HepG2 (cell line): ENCODE results near the gene UNKL. TPM values are rescaled to one million over a fixed set of nuclear protein-coding genes. Genes with fewer than 3 reads are reported as not detected.
A peak's percentile ranks its signal among the peaks of the same experiment; 100 is the strongest.

ENCODE experiments used
- BRF2 ChIP-seq: sonication (generic); formaldehyde crosslinking; IDR thresholded peaks from 2 replicates; pipeline ENCODE4 v1.8.1; 2022; ENCODE audit warnings: mild to moderate bottlenecking, missing genetic modification reagents
- ELF3 ChIP-seq: IDR thresholded peaks from 2 replicates; pipeline ENCODE4 v1.6.1; 2016; ENCODE audit warnings: missing genetic modification reagents, missing compliant biosample characterization
- ETV5 ChIP-seq: IDR thresholded peaks from 2 replicates; pipeline ENCODE4 v1.6.1; 2018; ENCODE audit warnings: missing biosample characterization, missing genetic modification reagents, inconsistent platforms, borderline replicate concordance
- FOXA1 ChIP-seq, 2 experiments: fragments of 450-650 bp in 1 of 2; sonication (generic) in 1 of 2; formaldehyde crosslinking in 1 of 2; IDR thresholded peaks; 2 replicates each; pipeline versions ENCODE4 v1.4.0 to v1.6.1; 2016 to 2020; ENCODE audit warnings: missing genetic modification reagents in 1 of 2
- FOXA3 ChIP-seq: IDR thresholded peaks from 2 replicates; pipeline ENCODE4 v1.6.1; 2016; ENCODE audit warnings: missing genetic modification reagents, missing compliant biosample characterization
- HNF4A ChIP-seq: sonication (generic); formaldehyde crosslinking; IDR thresholded peaks from 2 replicates; pipeline ENCODE4 v1.4.0; 2020; ENCODE audit warnings: missing genetic modification reagents
- KMT2A ChIP-seq: sonication (generic); formaldehyde crosslinking; IDR thresholded peaks from 2 replicates; pipeline ENCODE4 v1.4.0; 2020; ENCODE audit warnings: missing genetic modification reagents
- MTF2 ChIP-seq: sonication (generic); formaldehyde crosslinking; IDR thresholded peaks from 2 replicates; pipeline ENCODE4 v1.5.0; 2020; ENCODE audit warnings: missing genetic modification reagents, borderline replicate concordance
- NFIB ChIP-seq: sonication (generic); formaldehyde crosslinking; IDR thresholded peaks from 2 replicates; pipeline ENCODE4 v1.9.0; 2021; ENCODE audit warnings: missing genetic modification reagents, mild to moderate bottlenecking, borderline replicate concordance
- PPARG ChIP-seq: conservative IDR thresholded peaks from 2 replicates; pipeline ENCODE4 v1.6.1; 2016; ENCODE audit warnings: missing biosample characterization, missing genetic modification reagents
- RXRA ChIP-seq: sonication (generic); formaldehyde crosslinking; IDR thresholded peaks from 2 replicates; pipeline ENCODE4 v1.5.1; 2020; ENCODE audit warnings: missing genetic modification reagents
- SIN3B ChIP-seq: fragments of 150-350 bp; IDR thresholded peaks from 2 replicates; pipeline ENCODE4 v1.6.1; 2014; ENCODE audit warnings: low read length
- ZBTB1 ChIP-seq: sonication (generic); formaldehyde crosslinking; IDR thresholded peaks from 2 replicates; pipeline ENCODE4 v1.4.0; 2020; ENCODE audit warnings: missing genetic modification reagents, borderline replicate concordance
- ZFP91 ChIP-seq: sonication (generic); formaldehyde crosslinking; IDR thresholded peaks from 2 replicates; pipeline ENCODE4 v1.9.0; 2022; ENCODE audit warnings: missing genetic modification reagents, mild to moderate bottlenecking, borderline replicate concordance
- ZFY ChIP-seq: sonication (generic); formaldehyde crosslinking; IDR thresholded peaks from 2 replicates; pipeline ENCODE4 v1.4.0; 2020; ENCODE audit warnings: missing genetic modification reagents
- ZNF24 ChIP-seq: fragments of 450-650 bp; IDR thresholded peaks from 2 replicates; pipeline ENCODE4 v1.6.1; 2017; ENCODE audit warnings: antibody characterized with exemption, mild to moderate bottlenecking
- ZNF790 ChIP-seq: sonication (generic); formaldehyde crosslinking; IDR thresholded peaks from 2 replicates; pipeline ENCODE4 v1.8.0; 2022; ENCODE audit warnings: missing genetic modification reagents, mild to moderate bottlenecking, borderline replicate concordance
- ZSCAN31 ChIP-seq: sonication (generic); formaldehyde crosslinking; IDR thresholded peaks from 2 replicates; pipeline ENCODE4 v1.5.0; 2020; ENCODE audit warnings: low read depth, mild to moderate bottlenecking, missing genetic modification reagents
- polyA plus RNA-seq, 8 experiments: library from polyadenylated mRNA; depleted of rRNA in 3 of 8; stranded (reverse) in 7 of 8; unstranded in 1 of 8; fragments of >200 nt; fragmentation: Illumina TruSeq in 4 of 8; extraction: Trizol in 4 of 8; gene quantifications; 2 replicates each; pipeline versions ENCODE4 v1.2.1 to v1.2.3, GENCODE V29; 2011 to 2016; ENCODE audit warnings: low read depth in 4 of 8, missing spikeins in 1 of 8, mixed read lengths in 1 of 8; ENCODE audit not compliant: insufficient read depth in 1 of 8
- total RNA-seq, 5 experiments: library from RNA; depleted of rRNA; stranded (reverse); fragments of >200 nt; fragmentation: Illumina TruSeq; extraction: Trizol; gene quantifications; 2 replicates each; pipeline ENCODE4 v1.2.3, GENCODE V29; 2016; ENCODE audit warnings: low read depth in 1 of 5
- TF ChIP-seq, protein P1 (sequence below): sonication (generic); formaldehyde crosslinking; IDR thresholded peaks from 2 replicates; pipeline ENCODE4 v1.5.0; 2020; ENCODE audit warnings: mild to moderate bottlenecking, low read depth, missing genetic modification reagents, borderline replicate concordance
- TF ChIP-seq, protein P2 (sequence below): sonication (generic); formaldehyde crosslinking; IDR thresholded peaks from 2 replicates; pipeline ENCODE4 v1.5.0; 2020; ENCODE audit warnings: mild to moderate bottlenecking, missing genetic modification reagents
- TF ChIP-seq, protein P3 (sequence below): fragments of 450-650 bp; IDR thresholded peaks from 2 replicates; pipeline ENCODE4 v1.6.1; 2016
- TF ChIP-seq, protein P4 (sequence below): sonication (generic); formaldehyde crosslinking; conservative IDR thresholded peaks from 2 replicates; pipeline ENCODE4 v1.4.0; 2020; ENCODE audit warnings: missing genetic modification reagents

Gene UNKL
- total and polyA plus RNA-seq, 2 of the 13 experiments (the other 11 are each of a cell fraction or from before 2014, with no cell fraction given) = 10.4 to 17.6 TPM

DNA sequence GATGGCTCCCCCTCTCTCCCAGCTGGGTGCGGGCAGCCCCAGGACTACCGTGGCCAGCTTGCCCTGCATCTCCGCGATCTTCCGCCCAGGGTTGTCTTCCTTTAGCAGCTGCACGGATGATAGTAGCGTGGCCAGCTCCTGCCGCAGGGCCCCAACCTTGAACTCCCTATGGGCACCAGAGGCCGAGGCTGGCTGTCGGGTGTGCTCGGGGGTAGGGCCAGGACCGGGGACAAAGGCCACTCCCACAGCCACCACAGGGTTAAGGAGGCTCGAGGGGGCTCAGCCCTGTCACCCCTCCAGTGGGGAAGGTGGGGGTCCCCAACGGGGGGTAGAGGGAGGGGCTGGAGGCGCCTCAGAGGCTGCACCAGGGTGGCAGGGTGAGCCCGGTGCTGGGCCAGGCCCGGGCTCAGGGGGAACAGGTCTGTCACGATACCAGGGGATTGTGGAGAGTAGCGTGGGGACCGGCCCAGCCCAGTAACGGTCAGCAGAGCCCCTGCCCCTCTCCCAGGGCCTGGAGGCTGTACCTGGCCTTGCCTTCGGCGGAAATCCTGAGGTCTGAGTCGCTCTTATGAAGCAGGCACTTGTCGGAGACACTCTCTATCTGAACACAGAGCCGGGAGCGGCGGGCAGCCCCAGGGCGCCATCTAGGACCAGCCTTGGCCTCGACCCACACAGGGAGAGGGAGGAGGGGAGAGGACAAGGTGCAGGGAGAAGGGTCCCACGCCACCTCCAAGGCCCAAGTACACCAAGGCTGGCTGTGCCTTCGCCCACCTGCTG is 21.6 kb upstream of the UNKL start (continued):
- TF ChIP-seq NFIB (CRISPR knock-in tag) (no peak), ELF3 (CRISPR knock-in tag) (0 out of 2 replicates have a peak, but pooled peaks have one; percentile 11), ETV5 (CRISPR knock-in tag) (no peak), KMT2A (peak; percentile 47; the same call in 1 of the 2 replicates), HNF4A (CRISPR knock-in tag) (peak; percentile 66), ZFY (peak; percentile 74), ZSCAN31 (0 out of 2 replicates have a peak, but pooled peaks have one; percentile 55), FOXA1 (IDR thresholded peaks at IDR 0.05) (no peak), FOXA1 (CRISPR knock-in tag; IDR thresholded peaks at IDR 0.05) (0 out of 2 replicates have a peak, but pooled peaks have one; percentile 10), ZBTB1 (CRISPR knock-in tag) (no peak), RXRA (CRISPR knock-in tag) (peak; percentile 46), FOXA3 (CRISPR knock-in tag) (peak; percentile 19; the same call in 1 of the 2 replicates), BRF2 (no peak), ZNF790 (no peak), SIN3B (no peak), PPARG (CRISPR knock-in tag) (0 out of 2 replicates have a peak, but pooled peaks have one; percentile 5), MTF2 (CRISPR knock-in tag) (peak; percentile 32; the same call in 1 of the 2 replicates), ZFP91 (CRISPR knock-in tag) (peak; percentile 60), ZNF24 (no peak)
- TF ChIP-seq, protein P1, sequence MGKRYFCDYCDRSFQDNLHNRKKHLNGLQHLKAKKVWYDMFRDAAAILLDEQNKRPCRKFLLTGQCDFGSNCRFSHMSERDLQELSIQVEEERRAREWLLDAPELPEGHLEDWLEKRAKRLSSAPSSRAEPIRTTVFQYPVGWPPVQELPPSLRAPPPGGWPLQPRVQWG (CRISPR knock-in tag) = no peak
- TF ChIP-seq, protein P2, sequence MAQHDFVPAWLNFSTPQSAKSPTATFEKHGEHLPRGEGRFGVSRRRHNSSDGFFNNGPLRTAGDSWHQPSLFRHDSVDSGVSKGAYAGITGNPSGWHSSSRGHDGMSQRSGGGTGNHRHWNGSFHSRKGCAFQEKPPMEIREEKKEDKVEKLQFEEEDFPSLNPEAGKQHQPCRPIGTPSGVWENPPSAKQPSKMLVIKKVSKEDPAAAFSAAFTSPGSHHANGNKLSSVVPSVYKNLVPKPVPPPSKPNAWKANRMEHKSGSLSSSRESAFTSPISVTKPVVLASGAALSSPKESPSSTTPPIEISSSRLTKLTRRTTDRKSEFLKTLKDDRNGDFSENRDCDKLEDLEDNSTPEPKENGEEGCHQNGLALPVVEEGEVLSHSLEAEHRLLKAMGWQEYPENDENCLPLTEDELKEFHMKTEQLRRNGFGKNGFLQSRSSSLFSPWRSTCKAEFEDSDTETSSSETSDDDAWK = no peak
- TF ChIP-seq, protein P3, sequence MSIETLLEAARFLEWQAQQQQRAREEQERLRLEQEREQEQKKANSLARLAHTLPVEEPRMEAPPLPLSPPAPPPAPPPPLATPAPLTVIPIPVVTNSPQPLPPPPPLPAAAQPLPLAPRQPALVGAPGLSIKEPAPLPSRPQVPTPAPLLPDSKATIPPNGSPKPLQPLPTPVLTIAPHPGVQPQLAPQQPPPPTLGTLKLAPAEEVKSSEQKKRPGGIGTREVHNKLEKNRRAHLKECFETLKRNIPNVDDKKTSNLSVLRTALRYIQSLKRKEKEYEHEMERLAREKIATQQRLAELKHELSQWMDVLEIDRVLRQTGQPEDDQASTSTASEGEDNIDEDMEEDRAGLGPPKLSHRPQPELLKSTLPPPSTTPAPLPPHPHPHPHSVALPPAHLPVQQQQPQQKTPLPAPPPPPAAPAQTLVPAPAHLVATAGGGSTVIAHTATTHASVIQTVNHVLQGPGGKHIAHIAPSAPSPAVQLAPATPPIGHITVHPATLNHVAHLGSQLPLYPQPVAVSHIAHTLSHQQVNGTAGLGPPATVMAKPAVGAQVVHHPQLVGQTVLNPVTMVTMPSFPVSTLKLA = no peak
- TF ChIP-seq, protein P4, sequence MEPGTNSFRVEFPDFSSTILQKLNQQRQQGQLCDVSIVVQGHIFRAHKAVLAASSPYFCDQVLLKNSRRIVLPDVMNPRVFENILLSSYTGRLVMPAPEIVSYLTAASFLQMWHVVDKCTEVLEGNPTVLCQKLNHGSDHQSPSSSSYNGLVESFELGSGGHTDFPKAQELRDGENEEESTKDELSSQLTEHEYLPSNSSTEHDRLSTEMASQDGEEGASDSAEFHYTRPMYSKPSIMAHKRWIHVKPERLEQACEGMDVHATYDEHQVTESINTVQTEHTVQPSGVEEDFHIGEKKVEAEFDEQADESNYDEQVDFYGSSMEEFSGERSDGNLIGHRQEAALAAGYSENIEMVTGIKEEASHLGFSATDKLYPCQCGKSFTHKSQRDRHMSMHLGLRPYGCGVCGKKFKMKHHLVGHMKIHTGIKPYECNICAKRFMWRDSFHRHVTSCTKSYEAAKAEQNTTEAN = no peak
